ENCODE results near the gene COPB2. TPM values are rescaled to one million over a fixed set of nuclear protein-coding genes. Genes with fewer than 3 reads are reported as not detected.

The COPB2 gene
- total and polyA plus RNA-seq, 2 donors (not counting 1 experiment from before 2014, with no cell fraction given) = 15.9 to 75.4 TPM

- Histone ChIP-seq H3K79me2 (ENCODE audit: control insufficient read depth, insufficient read depth, low read length) (no peaks in the 10 kb centered on the region), H3K9ac (ENCODE audit: low read length) (no peak overlapping the region), H3K4me3 (ENCODE audit: control extremely low read depth in 1 of 5, extremely low read depth in 1 of 5, insufficient read depth in 1 of 5, low read depth in 2 of 5, low read length in 4 of 5) (no peak overlapping the region), H3K36me3 (replicated peaks in 1 of 2; ENCODE audit: control extremely low read depth in 1 of 2, control insufficient read depth in 1 of 2, extremely low read depth in 1 of 2, insufficient read depth in 2 of 2, low read length in 1 of 2) (no peaks in the 10 kb centered on the region), H3K27me3 (replicated peaks in 1 of 4; ENCODE audit: control extremely low read depth in 1 of 4, control insufficient read depth in 3 of 4, insufficient read depth in 4 of 4, low read length in 3 of 4) (no peaks in the 10 kb centered on the region), H3K9me3 (ENCODE audit: control extremely low read depth in 1 of 3, control insufficient read depth in 2 of 3, insufficient read depth in 1 of 3, low read length in 2 of 3) (no peaks in the 10 kb centered on the region), H3K4me1 (ENCODE audit: control insufficient read depth in 2 of 2, insufficient read depth in 2 of 2, low read length in 2 of 2) (no peaks in the 10 kb centered on the region), H3K27ac (ENCODE audit: low read length in 2 of 2) (no peak overlapping the region), H2AFZ (ENCODE audit: insufficient read depth, low read depth, low read length, poor library complexity, severe bottlenecking) (no peak overlapping the region), H3K4me2 (replicated peaks; ENCODE audit: low read depth, low read length, poor library complexity, severe bottlenecking) (no peak overlapping the region), H4K20me1 (ENCODE audit: control insufficient read depth, insufficient read depth, low read length, poor library complexity, severe bottlenecking) (no peaks in the 10 kb centered on the region)
- no peak for DNase-seq
- Mint-ChIP-seq H3K4me1 (no peaks in the 10 kb centered on the region), H3K27me3 (peaks cover 41% of the 10 kb centered on the region), H3K9me3 (ENCODE audit: insufficient read depth) (no peaks in the 10 kb centered on the region), H3K27ac (no peak overlapping the region), H3K4me3 (no peak overlapping the region)
- intact Hi-C loops (cut with micrococcal nuclease) = no loop called here
- WGBS (ENCODE audit: insufficient coverage) = no CpG with 5 or more reads among the region's 1 CpG
- no peak for ATAC-seq (ENCODE audit: low read depth)
- CTCF ChIA-PET = no interaction called here
- POLR2A ChIA-PET = no interaction called here
- TF ChIP-seq CTCF (IDR thresholded peaks at IDR 0.05) = no peak
- no peak for TF ChIP-seq EZH2 (IDR thresholded peaks at IDR 0.05; ENCODE audit: borderline replicate concordance, insufficient read depth, low read depth, low read length, poor library complexity, severe bottlenecking)
These were observed 77.9 kb downstream of the COPB2 start for GRCh38 chr3:139311557-139311956.

GRCh38 chr3:139310474-139310933 lies 78.9 kb downstream of the COPB2 start:
- H3K4me3 Mint-ChIP-seq = no peak overlapping the region
- no peaks in the 10 kb centered on the region for H3K9me3 Mint-ChIP-seq (ENCODE audit: insufficient read depth)
- ATAC-seq (ENCODE audit: low read depth) = no peak
- peaks cover 33% of the 10 kb centered on the region for H3K27me3 Mint-ChIP-seq
- H3K9ac ChIP-seq (ENCODE audit: low read length) = no peak overlapping the region
- no peaks in the 10 kb centered on the region for H3K9me3 ChIP-seq (ENCODE audit: control extremely low read depth in 1 of 3, control insufficient read depth in 2 of 3, insufficient read depth in 1 of 3, low read length in 2 of 3)
- no peak overlapping the region for H2AFZ ChIP-seq (ENCODE audit: insufficient read depth, low read depth, low read length, poor library complexity, severe bottlenecking)
- 89% methylated on average over 6 of the region's 8 CpGs for WGBS (ENCODE audit: insufficient coverage)
- H3K4me3 ChIP-seq (ENCODE audit: control extremely low read depth in 1 of 5, extremely low read depth in 1 of 5, insufficient read depth in 1 of 5, low read depth in 2 of 5, low read length in 4 of 5) = no peak overlapping the region
- no peaks in the 10 kb centered on the region for H3K36me3 ChIP-seq (replicated peaks in 1 of 2; ENCODE audit: control extremely low read depth in 1 of 2, control insufficient read depth in 1 of 2, extremely low read depth in 1 of 2, insufficient read depth in 2 of 2, low read length in 1 of 2)
- no peaks in the 10 kb centered on the region for H3K27me3 ChIP-seq (replicated peaks in 1 of 4; ENCODE audit: control extremely low read depth in 1 of 4, control insufficient read depth in 3 of 4, insufficient read depth in 4 of 4, low read length in 3 of 4)
- CTCF ChIA-PET = no interaction called here
- DNase-seq = no peak
- intact Hi-C loops (cut with micrococcal nuclease) = no loop called here
- H3K27ac Mint-ChIP-seq = no peak overlapping the region
- H3K4me1 ChIP-seq (ENCODE audit: control insufficient read depth in 2 of 2, insufficient read depth in 2 of 2, low read length in 2 of 2) = no peaks in the 10 kb centered on the region
- H3K27ac ChIP-seq (ENCODE audit: low read length in 2 of 2) = no peak overlapping the region
- no peaks in the 10 kb centered on the region for H4K20me1 ChIP-seq (ENCODE audit: control insufficient read depth, insufficient read depth, low read length, poor library complexity, severe bottlenecking)
- H3K4me1 Mint-ChIP-seq = no peaks in the 10 kb centered on the region
- POLR2A ChIA-PET = no interaction called here
- TF ChIP-seq EZH2 (IDR thresholded peaks at IDR 0.05; ENCODE audit: borderline replicate concordance, insufficient read depth, low read depth, low read length, poor library complexity, severe bottlenecking) (no peak), CTCF (IDR thresholded peaks at IDR 0.05) (no peak)
- no peaks in the 10 kb centered on the region for H3K79me2 ChIP-seq (ENCODE audit: control insufficient read depth, insufficient read depth, low read length)
- no peak overlapping the region for H3K4me2 ChIP-seq (replicated peaks; ENCODE audit: low read depth, low read length, poor library complexity, severe bottlenecking)

All from B cell (primary cell).